Body of pancreas (tissue), 4 donors: ENCODE results near the gene PABPN1L. TPM values are rescaled to one million over a fixed set of nuclear protein-coding genes. Genes with fewer than 3 reads are reported as not detected.
A peak's percentile ranks its signal among the peaks of the same experiment; 100 is the strongest.

ENCODE experiments used
- ATAC-seq: fragments of 150-250 bp; one replicate; pipeline ENCODE4 v1.9.1; 2016
- DNase-seq, 4 donors: peaks; one replicate each; pipeline ENCODE4 v3.0.0-alpha.2; 2019
- H3K27ac ChIP-seq, 4 donors: fragments of 200-600 bp; sonication (generic); 1 replicate in 3 of 4; 2 replicates in 1 of 4; pipeline versions ENCODE4 v1.5.1 to v1.6.1; 2016 to 2019; ENCODE audit warnings: mild to moderate bottlenecking in 1 of 4, mixed read lengths in 1 of 4, moderate library complexity in 1 of 4
- H3K27me3 ChIP-seq, 2 donors: fragments of 200-600 bp; sonication (generic); one replicate each; pipeline ENCODE4 v1.6.0; 2016; ENCODE audit warnings: mild to moderate bottlenecking in 1 of 2
- H3K36me3 ChIP-seq, 2 donors: fragments of 200-600 bp; sonication (generic); replicated peaks in 1 of 2; 2 replicates each; pipeline ENCODE4 v1.5.1; 2016; ENCODE audit warnings: low read depth in 2 of 2; ENCODE audit not compliant: insufficient read depth in 1 of 2
- H3K4me1 ChIP-seq: fragments of 200-600 bp; sonication (generic); one replicate; pipeline ENCODE4 v1.6.0; 2016
- H3K4me3 ChIP-seq, 2 donors: fragments of 200-600 bp; sonication (generic); 1 replicate in 1 of 2; 2 replicates in 1 of 2; pipeline ENCODE4 v1.5.1; 2016 to 2019
- H3K9me3 ChIP-seq, 3 donors: fragments of 200-600 bp; sonication (generic); 1 replicate in 2 of 3; 2 replicates in 1 of 3; pipeline ENCODE4 v1.5.1; 2016
- CTCF ChIP-seq, 7 experiments: fragments of 450-650 bp in 4 of 7; fragments of 200-600 bp in 3 of 7; sonication (generic) in 3 of 7; IDR thresholded peaks; one replicate each; pipeline ENCODE4 v1.5.1; 2016 to 2019; ENCODE audit warnings: antibody characterized with exemption in 7 of 7
- POLR2A ChIP-seq, 3 donors: fragments of 450-650 bp; IDR thresholded peaks; one replicate each; pipeline ENCODE4 v1.6.1; 2016; ENCODE audit warnings: antibody characterized with exemption in 3 of 3, mild to moderate bottlenecking in 2 of 3
- WGBS, 2 donors: methylation state at CpG; one replicate each; pipeline ENCODE4 v1.1.5; 2017; 5-methylcytosine and 5-hydroxymethylcytosine counted together
- intact Hi-C: fragments of 100-400 bp; cut with DNase I; formaldehyde crosslinking; loops from one replicate; pipeline ENCODE4 v1.15.1; 2023
- total RNA-seq, 2 donors: library from RNA; depleted of rRNA; stranded (reverse); fragments of >200 nt; gene quantifications; one replicate each; pipeline ENCODE4 v1.1.0, GENCODE V29; 2016

The PABPN1L gene
- total RNA-seq, 2 donors from 2014 or later, result not detected

GRCh38 chr16:88867581-88868246, 1.3 kb upstream of the PABPN1L start:
- 70 to 80% methylated on average over 3 to 23 of the region's 24 CpGs for whole genome bisulfite sequencing, 2 donors
- no peak overlapping the region for H3K4me3 ChIP-seq
- H3K27me3 ChIP-seq, result no peaks in the 10 kb centered on the region
- no peaks in the 10 kb centered on the region for H3K36me3 ChIP-seq
- ATAC-seq, result no peak
- no peaks in the 10 kb centered on the region for H3K9me3 ChIP-seq
- no peak for TF ChIP-seq CTCF (IDR thresholded peaks at IDR 0.05)
- no peak for TF ChIP-seq POLR2A (IDR thresholded peaks at IDR 0.05)
- no peak for DNase-seq
- H3K27ac ChIP-seq, result no peak overlapping the region
- H3K4me1 ChIP-seq, result peaks cover 5% of the 10 kb centered on the region
- intact Hi-C loops, result no loop called here

GRCh38 chr16:88865742-88866141, 718 bp downstream of the PABPN1L start:
- H3K4me3 ChIP-seq, result no peak overlapping the region
- intact Hi-C loops, result no loop called here
- no peak for TF ChIP-seq CTCF (IDR thresholded peaks at IDR 0.05)
- TF ChIP-seq POLR2A (IDR thresholded peaks at IDR 0.05), result no peak
- H3K9me3 ChIP-seq, result no peaks in the 10 kb centered on the region
- no peaks in the 10 kb centered on the region for H3K27me3 ChIP-seq
- peaks cover under 1% of the 10 kb centered on the region for H3K4me1 ChIP-seq
- DNase-seq (no peak), ATAC-seq (no peak)
- 72 to 80% methylated on average over 1 to 4 of the region's 15 CpGs for WGBS, 2 donors
- no peaks in the 10 kb centered on the region for H3K36me3 ChIP-seq
- H3K27ac ChIP-seq, result no peak overlapping the region

- ATAC-seq (no peak), DNase-seq (no peak)
- 77 to 93% methylated on average over 3 to 9 of the region's 14 CpGs for WGBS, 2 donors
- Histone ChIP-seq H3K27ac (no peak overlapping the region), H3K4me3 (no peak overlapping the region), H3K4me1 (no peaks in the 10 kb centered on the region), H3K9me3 (no peaks in the 10 kb centered on the region), H3K27me3 (no peaks in the 10 kb centered on the region), H3K36me3 (no peaks in the 10 kb centered on the region)
- TF ChIP-seq POLR2A (IDR thresholded peaks at IDR 0.05) (no peak), CTCF (IDR thresholded peaks at IDR 0.05) (no peak)
- intact Hi-C loops, result no loop called here
These were observed 1.1 kb downstream of the PABPN1L start for GRCh38 chr16:88865310-88865709.

- peaks cover 0 to 4% of the 10 kb centered on the region in 2 donors for H3K36me3 ChIP-seq
- DNase-seq, result no peak
- intact Hi-C loops, result no loop called here
- H3K9me3 ChIP-seq, result no peaks in the 10 kb centered on the region
- no peak overlapping the region for H3K27ac ChIP-seq
- TF ChIP-seq CTCF (IDR thresholded peaks at IDR 0.05) (no peak), POLR2A (IDR thresholded peaks at IDR 0.05) (no peak)
- 77 to 96% methylated on average over 4 to 14 of the region's 18 CpGs for WGBS, 2 donors
- no peaks in the 10 kb centered on the region for H3K27me3 ChIP-seq
- ATAC-seq, result peak; percentile 8
- no peak overlapping the region for H3K4me3 ChIP-seq
- H3K4me1 ChIP-seq, result no peaks in the 10 kb centered on the region
These were observed 1.9 kb downstream of the PABPN1L start for GRCh38 chr16:88864521-88864920.

GRCh38 chr16:88864099-88864498, 2.4 kb downstream of the PABPN1L start:
- DNase-seq (no peak), ATAC-seq (no peak)
- H3K27ac ChIP-seq, result no peak overlapping the region
- H3K4me1 ChIP-seq, result no peaks in the 10 kb centered on the region
- no peaks in the 10 kb centered on the region for H3K27me3 ChIP-seq
- H3K36me3 ChIP-seq, result peaks cover 0 to 4% of the 10 kb centered on the region in 2 donors
- 71% methylated on average over 11 of the region's 15 CpGs; no CpG with 5 or more reads in 1 of the 2 donors for WGBS, 2 donors
- no peak overlapping the region for H3K4me3 ChIP-seq
- H3K9me3 ChIP-seq, result no peaks in the 10 kb centered on the region
- TF ChIP-seq POLR2A (IDR thresholded peaks at IDR 0.05) (no peak), CTCF (IDR thresholded peaks at IDR 0.05) (no peak)
- intact Hi-C loops, result no loop called here
